ENCODE results near the gene NOTCH3.

DNA sequence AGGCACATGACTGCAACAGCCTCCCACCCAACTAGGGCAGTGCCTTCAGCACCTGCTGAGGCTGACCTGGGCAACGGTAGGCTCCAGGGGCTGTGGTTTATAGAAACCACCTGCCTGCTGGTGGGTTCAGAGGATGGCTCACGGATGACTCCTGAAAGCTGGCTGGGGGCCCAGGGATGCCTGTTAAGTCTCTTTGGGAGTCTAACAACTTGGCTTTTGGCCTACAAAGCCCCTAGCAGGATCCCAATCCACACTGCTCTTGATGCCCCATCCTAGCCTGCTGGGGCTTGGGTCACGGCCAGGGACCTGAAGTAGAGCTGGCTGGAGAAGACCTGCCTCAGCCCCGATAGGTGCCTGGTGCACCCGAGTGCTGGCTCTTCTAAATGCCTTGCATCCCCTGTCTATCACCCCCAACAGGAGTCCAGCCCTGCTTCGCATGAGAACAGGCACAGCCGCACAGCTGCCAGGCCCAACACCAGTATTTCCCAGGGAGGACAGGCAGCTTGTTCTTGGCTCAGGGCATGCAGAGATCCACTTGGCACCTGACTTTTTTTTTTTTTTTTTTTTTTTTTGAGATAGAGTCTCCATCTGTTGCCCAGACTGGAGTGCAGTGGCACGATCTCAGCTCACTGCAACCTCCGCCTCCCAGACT, 40.6 kb upstream of the NOTCH3 start:
- TF ChIP-seq POLR2A (IDR thresholded peaks at IDR 0.05; ENCODE audit: borderline replicate concordance, extremely low read depth, insufficient read depth, insufficient read length), result no peak
- TF ChIP-seq CTCF (IDR thresholded peaks at IDR 0.05 in 2 of 3, conservative IDR thresholded peaks at IDR 0.05 in 1 of 3; ENCODE audit: borderline replicate concordance in 1 of 3, insufficient read depth in 1 of 3, low read depth in 2 of 3, low read length in 2 of 3), result no peak
- no peak for TF ChIP-seq JUND (IDR thresholded peaks at IDR 0.05)
- no peak for TF ChIP-seq REST (IDR thresholded peaks at IDR 0.05; ENCODE audit: low read depth)
- no peak for TF ChIP-seq RAD21 (IDR thresholded peaks at IDR 0.05; ENCODE audit: low read depth)
- no peak for TF ChIP-seq SRF (IDR thresholded peaks at IDR 0.05; ENCODE audit: low read depth)
